ENCODE results near the gene ANKLE1. TPM values are rescaled to one million over a fixed set of nuclear protein-coding genes. Genes with fewer than 3 reads are reported as not detected.
A peak's percentile ranks its signal among the peaks of the same experiment; 100 is the strongest.

The ANKLE1 gene
- total RNA-seq, 4 donors from 2014 or later, result under 0.01 to 3.0 (median 0.88) TPM

GRCh38 chr19:17305216-17305516, 23.5 kb downstream of the ANKLE1 start:
- peaks cover 51 to 92% (median 83%) of the 10 kb centered on the region in 4 donors for H3K4me1 ChIP-seq

GRCh38 chr19:17305517-17306284, 24.0 kb downstream of the ANKLE1 start, which contains the start of gene MRPL34:
Gene MRPL34, plus strand, starts transcription at chr19:17305872. Its CDS starts 21 bp downstream, at chr19:17305893.
- intact Hi-C loops (cut with DNase I), result no loop called here

More at GRCh38 chr19:17305216-17305516, 23.5 kb downstream of the ANKLE1 start:
- TF ChIP-seq CTCF (IDR thresholded peaks at IDR 0.05), result no peak
- TF ChIP-seq POLR2A (IDR thresholded peaks at IDR 0.05; ENCODE audit: low read depth), result no peak
- no peak for TF ChIP-seq POLR2AphosphoS5 (IDR thresholded peaks at IDR 0.05)
- TF ChIP-seq EP300 (IDR thresholded peaks at IDR 0.05), result no peak
- DNase-seq (ENCODE audit: extremely low spot score), result no peak
- no peaks in the 10 kb centered on the region for H3K9me3 ChIP-seq
- 0% methylated on average over 5 of the region's 7 CpGs for WGBS
- intact Hi-C loops (cut with DNase I), result no loop called here
- H3K27me3 ChIP-seq, result peaks cover 0 to 9% (median 0%) of the 10 kb centered on the region in 4 donors
- H3K36me3 ChIP-seq, result peaks cover 0 to 13% (median 6%) of the 10 kb centered on the region in 4 donors
- peak overlapping the region; percentile 64 to 93 (median 72) for H3K4me3 ChIP-seq
- H3K27ac ChIP-seq (replicated peaks in 1 of 4), result peak overlapping the region; percentile 90 to 97 (median 91)

GRCh38 chr19:17306285-17306714, 24.6 kb downstream of the ANKLE1 start:
- intact Hi-C loops (cut with DNase I), result no loop called here
- WGBS, result 6% methylated on average over 22 of the region's 28 CpGs
- H3K27ac ChIP-seq (replicated peaks in 1 of 4), result peak overlapping the region; percentile 90 to 97 (median 91)
- H3K4me1 ChIP-seq, result peaks cover 61 to 92% (median 85%) of the 10 kb centered on the region in 4 donors
- TF ChIP-seq CTCF (IDR thresholded peaks at IDR 0.05) (no peak), EP300 (IDR thresholded peaks at IDR 0.05) (no peak), POLR2A (IDR thresholded peaks at IDR 0.05; ENCODE audit: low read depth) (no peak)
- no peaks in the 10 kb centered on the region for H3K9me3 ChIP-seq
- H3K4me3 ChIP-seq, result peak overlapping the region; percentile 64 to 93 (median 72)
- H3K27me3 ChIP-seq, result peaks cover 0 to 9% (median 0%) of the 10 kb centered on the region in 4 donors
- peaks cover 0 to 2% (median under 1%) of the 10 kb centered on the region in 4 donors for H3K36me3 ChIP-seq
- no peak for DNase-seq (ENCODE audit: extremely low spot score)

More at GRCh38 chr19:17305517-17306284, 24.0 kb downstream of the ANKLE1 start, which contains the start of gene MRPL34:
- DNase-seq (ENCODE audit: extremely low spot score), result peak; percentile 98
- Histone ChIP-seq H3K4me3 (peak within 1 kb of the TSS; percentile 64 to 93 (median 72)), H3K36me3 (peaks cover 0 to 8% (median 3%) of the 10 kb centered on the region in 4 donors), H3K9me3 (no peaks in the 10 kb centered on the region), H3K27ac (replicated peaks in 1 of 4) (peak within 1 kb of the TSS; percentile 90 to 97 (median 91)), H3K4me1 (peaks cover 56 to 92% (median 85%) of the 10 kb centered on the region in 4 donors), H3K27me3 (peaks cover 0 to 9% (median 0%) of the 10 kb centered on the region in 4 donors)
- peak; percentile 92 to 96 for TF ChIP-seq POLR2AphosphoS5 (IDR thresholded peaks at IDR 0.05)
- no peak for TF ChIP-seq EP300 (IDR thresholded peaks at IDR 0.05)
- peak; percentile 74 to 84 (median 80) for TF ChIP-seq CTCF (IDR thresholded peaks at IDR 0.05)
- no peak for TF ChIP-seq POLR2A (IDR thresholded peaks at IDR 0.05; ENCODE audit: low read depth)
- WGBS, result 0% methylated on average over 15 of the region's 55 CpGs

- peaks cover 0 to 9% (median 0%) of the 10 kb centered on the region in 4 donors for H3K27me3 ChIP-seq
- no peaks in the 10 kb centered on the region for H3K9me3 ChIP-seq
- peak overlapping the region in 3 of 4 donors; percentile 1 to 92 (median 90) for H3K27ac ChIP-seq (replicated peaks in 1 of 4)
- H3K36me3 ChIP-seq, result peaks cover 0 to 17% (median 3%) of the 10 kb centered on the region in 4 donors
- DNase-seq (ENCODE audit: extremely low spot score), result no peak
- TF ChIP-seq POLR2A (IDR thresholded peaks at IDR 0.05; ENCODE audit: low read depth) (no peak), POLR2AphosphoS5 (IDR thresholded peaks at IDR 0.05) (no peak), EP300 (IDR thresholded peaks at IDR 0.05) (no peak), CTCF (IDR thresholded peaks at IDR 0.05) (no peak)
- 87% methylated on average over 8 of the region's 8 CpGs for WGBS
- intact Hi-C loops (cut with DNase I), result no loop called here
- H3K4me3 ChIP-seq, result no peak overlapping the region
- peaks cover 60 to 91% (median 81%) of the 10 kb centered on the region in 4 donors for H3K4me1 ChIP-seq
Observed at GRCh38 chr19:17307876-17308377, 26.2 kb downstream of the ANKLE1 start.
